PC-3 (cell line): Measurements from ENCODE around the gene ADAMTS13. TPM values are rescaled to one million over a fixed set of nuclear protein-coding genes. Genes with fewer than 3 reads are reported as not detected.

Experiments
- ATAC-seq: fragments of 200-7000 bp; cut with Tn5 transposase; 2 replicates; pipeline ENCODE4 v1.9.1; 2020; ENCODE audit warnings: mild to moderate bottlenecking, moderate library complexity
- BruUV-seq: library from RNA; stranded (reverse); fragments of 400-500 nt; replicated peaks from 2 replicates; lab custom pipeline; 2021; lab: Mats Ljungman, UMichigan
- CTCF ChIA-PET: fragments of 300-600 bp; sonication (Branson Sonifier 250); formaldehyde crosslinking; loops from one replicate; lab custom pipeline; 2022; ENCODE audit warnings: antibody characterized with exemption; lab: Charles Lee
- POLR2A ChIA-PET: fragments of 300-600 bp; sonication (Branson Sonifier 250); formaldehyde crosslinking; loops from one replicate; lab custom pipeline; 2022; ENCODE audit warnings: antibody characterized with exemption; ENCODE audit not compliant: unreplicated experiment; lab: Charles Lee
- DNase-seq: peaks from one replicate; pipeline ENCODE4 v3.0.0-alpha.2; 2015
- H2AFZ ChIP-seq: fragments of 300-600 bp; sonication (generic); 2 replicates; pipeline ENCODE4 v1.6.0; 2016; ENCODE audit warnings: antibody characterized with exemption, low read length
- H3F3A ChIP-seq: fragments of 300-600 bp; sonication (generic); one replicate; pipeline ENCODE4 v1.6.0; 2017; ENCODE audit warnings: antibody characterized with exemption, low read length, control low read depth, mild to moderate bottlenecking; ENCODE audit not compliant: unreplicated experiment
- H3K27ac ChIP-seq: fragments of 300-600 bp; sonication (generic); 2 replicates; pipeline ENCODE4 v1.5.1; 2016; ENCODE audit warnings: mild to moderate bottlenecking, low read length
- H3K27me3 ChIP-seq: fragments of 300-600 bp; sonication (generic); 2 replicates; pipeline ENCODE4 v1.6.1; 2016; ENCODE audit warnings: low read length, mixed read lengths
- H3K36me3 ChIP-seq: fragments of 300-600 bp; sonication (generic); 2 replicates; pipeline ENCODE4 v1.6.1; 2016; ENCODE audit warnings: low read depth, mixed run types, low read length, mixed read lengths
- H3K4me1 ChIP-seq: fragments of 300-600 bp; sonication (generic); 2 replicates; pipeline ENCODE4 v1.5.1; 2016; ENCODE audit warnings: low read length; ENCODE audit not compliant: insufficient read depth
- H3K4me2 ChIP-seq: fragments of 300-600 bp; sonication (generic); 2 replicates; pipeline ENCODE4 v1.6.0; 2016; ENCODE audit warnings: low read length
- H3K4me3 ChIP-seq: fragments of 300-600 bp; sonication (generic); 2 replicates; pipeline ENCODE4 v1.5.1; 2016; ENCODE audit warnings: mild to moderate bottlenecking, low read length, mixed read lengths
- H3K79me2 ChIP-seq: fragments of 300-600 bp; sonication (generic); 2 replicates; pipeline ENCODE4 v1.6.1; 2017; ENCODE audit warnings: low read length, mixed read lengths
- H3K9ac ChIP-seq: fragments of 300-600 bp; sonication (generic); 2 replicates; pipeline ENCODE4 v1.6.0; 2016; ENCODE audit warnings: mild to moderate bottlenecking, low read length
- H3K9me2 ChIP-seq: fragments of 300-600 bp; sonication (generic); replicated peaks from 2 replicates; pipeline ENCODE4 v1.6.1; 2016; ENCODE audit warnings: mixed run types, low read length, mixed read lengths
- H3K9me3 ChIP-seq: fragments of 300-600 bp; sonication (generic); 2 replicates; pipeline ENCODE4 v1.6.1; 2016; ENCODE audit warnings: low read length, mixed read lengths
- H4K20me1 ChIP-seq: fragments of 300-600 bp; sonication (generic); 2 replicates; pipeline ENCODE4 v1.6.1; 2016; ENCODE audit warnings: low read length, mixed read lengths
- CTCF ChIP-seq: fragments of 300-600 bp; sonication (generic); conservative IDR thresholded peaks from 2 replicates; pipeline ENCODE4 v1.5.1; 2017; ENCODE audit warnings: antibody characterized with exemption, low read depth, mild to moderate bottlenecking, low read length
- EZH2 ChIP-seq: fragments of 300-600 bp; sonication (generic); IDR thresholded peaks from one replicate; pipeline ENCODE4 v1.6.1; 2017; ENCODE audit warnings: antibody characterized with exemption, mild to moderate bottlenecking, low read length; ENCODE audit not compliant: unreplicated experiment
- EZH2phosphoT487 ChIP-seq: fragments of 300-600 bp; sonication (generic); IDR thresholded peaks from 2 replicates; pipeline ENCODE4 v1.6.1; 2018; ENCODE audit warnings: mild to moderate bottlenecking, antibody characterized with exemption, low read length, borderline replicate concordance
- intact Hi-C: fragments of 100-400 bp; cut with micrococcal nuclease; formaldehyde crosslinking; loops from 2 replicates; pipeline ENCODE4 v1.9.0; 2023
- total RNA-seq: library from RNA; depleted of rRNA; stranded (reverse); fragments of >200 nt; gene quantifications from 2 replicates; pipeline ENCODE4 v1.2.3, GENCODE V29; 2014

ADAMTS13 gene
- total RNA-seq, 1 experiment from 2014 or later = 0.95 TPM

- ATAC-seq = no peak
- H2AFZ ChIP-seq = no peak overlapping the region
- H3K4me3 ChIP-seq = no peak overlapping the region
- ChIA-PET CTCF (no interaction called here), POLR2A (no interaction called here)
- no peak overlapping the region for H3K9ac ChIP-seq
- H3F3A ChIP-seq = no peaks in the 10 kb centered on the region
- intact Hi-C loops = no loop called here
- H3K4me1 ChIP-seq = peaks cover 6% of the 10 kb centered on the region; the same call in 1 of the 2 replicates
- no TSS peak for BruUV-seq
- no peaks in the 10 kb centered on the region for H3K9me3 ChIP-seq
- no peaks in the 10 kb centered on the region for H3K9me2 ChIP-seq
- no peaks in the 10 kb centered on the region for H4K20me1 ChIP-seq
- H3K36me3 ChIP-seq = no peaks in the 10 kb centered on the region
- H3K27ac ChIP-seq = no peak overlapping the region
- H3K4me2 ChIP-seq = no peak overlapping the region
- H3K79me2 ChIP-seq = no peaks in the 10 kb centered on the region
- no peaks in the 10 kb centered on the region for H3K27me3 ChIP-seq
- no peak for DNase-seq
- TF ChIP-seq EZH2 (no peak), CTCF (no peak), EZH2phosphoT487 (no peak)
These were observed 30.4 kb downstream of the ADAMTS13 start for GRCh38 chr9:133452562-133452961.

- DNase-seq (no peak), ATAC-seq (no peak)
- no peaks in the 10 kb centered on the region for H3K79me2 ChIP-seq
- no peak overlapping the region for H3K4me3 ChIP-seq
- H3F3A ChIP-seq = no peaks in the 10 kb centered on the region
- no peaks in the 10 kb centered on the region for H3K9me3 ChIP-seq
- no peak overlapping the region for H3K27ac ChIP-seq
- H3K4me1 ChIP-seq = peaks cover 6% of the 10 kb centered on the region; the same call in 1 of the 2 replicates
- H4K20me1 ChIP-seq = no peaks in the 10 kb centered on the region
- ChIA-PET CTCF (no interaction called here), POLR2A (no interaction called here)
- BruUV-seq = no TSS peak
- no peaks in the 10 kb centered on the region for H3K36me3 ChIP-seq
- no peak overlapping the region for H3K9ac ChIP-seq
- intact Hi-C loops = no loop called here
- H3K27me3 ChIP-seq = no peaks in the 10 kb centered on the region
- H2AFZ ChIP-seq = no peak overlapping the region
- TF ChIP-seq EZH2 (no peak), EZH2phosphoT487 (no peak), CTCF (no peak)
- no peaks in the 10 kb centered on the region for H3K9me2 ChIP-seq
- H3K4me2 ChIP-seq = no peak overlapping the region
These were observed 31.5 kb downstream of the ADAMTS13 start for GRCh38 chr9:133453651-133454050.

DNA sequence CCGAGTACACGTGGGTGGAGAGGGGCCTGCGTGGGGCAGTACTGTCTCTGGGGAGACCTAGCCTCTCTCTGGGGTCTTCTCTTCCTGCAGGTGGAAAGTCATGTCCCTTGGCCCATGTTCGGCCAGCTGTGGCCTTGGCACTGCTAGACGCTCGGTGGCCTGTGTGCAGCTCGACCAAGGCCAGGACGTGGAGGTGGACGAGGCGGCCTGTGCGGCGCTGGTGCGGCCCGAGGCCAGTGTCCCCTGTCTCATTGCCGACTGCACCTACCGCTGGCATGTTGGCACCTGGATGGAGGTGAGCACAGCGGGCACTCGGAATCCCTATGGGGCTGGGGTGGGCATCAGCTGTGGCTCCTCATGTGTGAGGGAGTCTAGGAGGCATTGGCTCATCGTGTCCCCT is 32.2 kb downstream of the ADAMTS13 start:
- no peak overlapping the region for H3K4me2 ChIP-seq
- no peak overlapping the region for H3K27ac ChIP-seq
- H3K9ac ChIP-seq = no peak overlapping the region
- no peaks in the 10 kb centered on the region for H3K27me3 ChIP-seq
- no peaks in the 10 kb centered on the region for H3K9me3 ChIP-seq
- CTCF ChIA-PET = no interaction called here
- H3K36me3 ChIP-seq = no peaks in the 10 kb centered on the region
- intact Hi-C loops = no loop called here
- no peaks in the 10 kb centered on the region for H3F3A ChIP-seq
- no peak overlapping the region for H3K4me3 ChIP-seq
- no peaks in the 10 kb centered on the region for H3K9me2 ChIP-seq
- H3K79me2 ChIP-seq = no peaks in the 10 kb centered on the region
- H3K4me1 ChIP-seq = peaks cover 11% of the 10 kb centered on the region
- H4K20me1 ChIP-seq = no peaks in the 10 kb centered on the region
- BruUV-seq = no TSS peak
- POLR2A ChIA-PET = no interaction called here
- DNase-seq (no peak), ATAC-seq (no peak)
- TF ChIP-seq CTCF (no peak), EZH2 (no peak), EZH2phosphoT487 (no peak)
- H2AFZ ChIP-seq = no peak overlapping the region
